C4-2B (cell line): ENCODE measurements around the gene ISG20.

Experiments
- ZFX ChIP-seq: fragments of 450-650 bp; IDR thresholded peaks from 2 replicates; pipeline ENCODE4 v1.6.1; 2017
- TF ChIP-seq, protein P1 (sequence below): fragments of 450-650 bp; conservative IDR thresholded peaks from 2 replicates; pipeline ENCODE4 v1.5.1; 2017; ENCODE audit warnings: mild to moderate bottlenecking

- TF ChIP-seq, protein P1, sequence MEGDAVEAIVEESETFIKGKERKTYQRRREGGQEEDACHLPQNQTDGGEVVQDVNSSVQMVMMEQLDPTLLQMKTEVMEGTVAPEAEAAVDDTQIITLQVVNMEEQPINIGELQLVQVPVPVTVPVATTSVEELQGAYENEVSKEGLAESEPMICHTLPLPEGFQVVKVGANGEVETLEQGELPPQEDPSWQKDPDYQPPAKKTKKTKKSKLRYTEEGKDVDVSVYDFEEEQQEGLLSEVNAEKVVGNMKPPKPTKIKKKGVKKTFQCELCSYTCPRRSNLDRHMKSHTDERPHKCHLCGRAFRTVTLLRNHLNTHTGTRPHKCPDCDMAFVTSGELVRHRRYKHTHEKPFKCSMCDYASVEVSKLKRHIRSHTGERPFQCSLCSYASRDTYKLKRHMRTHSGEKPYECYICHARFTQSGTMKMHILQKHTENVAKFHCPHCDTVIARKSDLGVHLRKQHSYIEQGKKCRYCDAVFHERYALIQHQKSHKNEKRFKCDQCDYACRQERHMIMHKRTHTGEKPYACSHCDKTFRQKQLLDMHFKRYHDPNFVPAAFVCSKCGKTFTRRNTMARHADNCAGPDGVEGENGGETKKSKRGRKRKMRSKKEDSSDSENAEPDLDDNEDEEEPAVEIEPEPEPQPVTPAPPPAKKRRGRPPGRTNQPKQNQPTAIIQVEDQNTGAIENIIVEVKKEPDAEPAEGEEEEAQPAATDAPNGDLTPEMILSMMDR, result no peak
- TF ChIP-seq ZFX, result no peak
These were observed 56.3 kb downstream of the ISG20 start for GRCh38 chr15:88695101-88695500.
